Tibial nerve (tissue), 4 donors: ENCODE results near the gene ARMC9.

Experiments
- CTCF ChIP-seq, 5 experiments: fragments of 200-600 bp in 3 of 5; fragments of 450-650 bp in 2 of 5; sonication (generic) in 3 of 5; IDR thresholded peaks; one replicate each; pipeline ENCODE4 v1.5.1; 2016 to 2019; ENCODE audit warnings: antibody characterized with exemption in 5 of 5, mild to moderate bottlenecking in 3 of 5, moderate library complexity in 2 of 5
- EP300 ChIP-seq, 2 donors: sonication (generic); formaldehyde crosslinking; IDR thresholded peaks; one replicate each; pipeline ENCODE4 v1.6.1; 2017; ENCODE audit warnings: antibody characterized with exemption in 2 of 2, mild to moderate bottlenecking in 1 of 2
- POLR2A ChIP-seq, 2 donors: fragments of 450-650 bp; IDR thresholded peaks; one replicate each; pipeline ENCODE4 v1.6.1; 2017; ENCODE audit warnings: antibody characterized with exemption in 2 of 2, mild to moderate bottlenecking in 2 of 2, moderate library complexity in 2 of 2

GRCh38 chr2:231199219-231199618 is 788 bp downstream of the ARMC9 start:
- no peak for TF ChIP-seq CTCF (IDR thresholded peaks at IDR 0.05)
- TF ChIP-seq EP300 (IDR thresholded peaks at IDR 0.05): no peak
- no peak for TF ChIP-seq POLR2A (IDR thresholded peaks at IDR 0.05)
